CD4-positive, alpha-beta T cell (primary cell): ENCODE data around the gene PTPRN2. TPM values are rescaled to one million over a fixed set of nuclear protein-coding genes. Genes with fewer than 3 reads are reported as not detected.

ENCODE experiments used
- ATAC-seq: fragments of 200-7000 bp; cut with Tn5 transposase; one replicate; pipeline ENCODE4 v1.10.0; 2022; ENCODE audit warnings: mild to moderate bottlenecking; ENCODE audit not compliant: poor library complexity
- CTCF ChIA-PET: fragments of 350-600 bp; sonication (Branson Sonifier 250); formaldehyde crosslinking; loops from one replicate; lab custom pipeline; 2021; ENCODE audit warnings: antibody characterized with exemption, inconsistent platforms; lab: Charles Lee
- POLR2A ChIA-PET: fragments of 350-600 bp; sonication (Branson Sonifier 250); formaldehyde crosslinking; loops from one replicate; lab custom pipeline; 2021; ENCODE audit warnings: antibody characterized with exemption, inconsistent platforms; lab: Charles Lee
- DNase-seq, 14 experiments: peaks; one replicate each; pipeline ENCODE4 v3.0.0-alpha.2; 2013 to 2020; ENCODE audit warnings: mixed read lengths in 2 of 14
- H3K27ac ChIP-seq, 2 donors: one replicate each; pipeline versions ENCODE4 v1.5.1 to v1.7.0; 2013; ENCODE audit warnings: low read length in 2 of 2, low read depth in 1 of 2, mild to moderate bottlenecking in 1 of 2
- H3K27me3 ChIP-seq, 2 experiments: 1 replicate in 1 of 2; 2 replicates in 1 of 2; pipeline versions ENCODE4 v1.6.1 to v1.7.0; 2013; ENCODE audit warnings: low read length in 2 of 2, control low read depth in 1 of 2, mild to moderate bottlenecking in 1 of 2, moderate library complexity in 1 of 2; ENCODE audit not compliant: insufficient read depth in 2 of 2, control insufficient read depth in 1 of 2
- H3K36me3 ChIP-seq: one replicate; pipeline ENCODE4 v1.6.1; 2013; ENCODE audit warnings: low read length, control low read depth; ENCODE audit not compliant: insufficient read depth
- H3K4me1 ChIP-seq: one replicate; pipeline ENCODE4 v1.6.1; 2013; ENCODE audit warnings: low read length, control low read depth; ENCODE audit not compliant: insufficient read depth
- H3K4me3 ChIP-seq: one replicate; pipeline ENCODE4 v1.5.1; 2013; ENCODE audit warnings: mild to moderate bottlenecking, low read length, moderate library complexity
- H3K9me3 ChIP-seq, 2 experiments: 1 replicate in 1 of 2; 2 replicates in 1 of 2; pipeline versions ENCODE4 v1.6.1 to v1.7.0; 2013; ENCODE audit warnings: low read length in 2 of 2, mild to moderate bottlenecking in 2 of 2, control low read depth in 1 of 2, moderate library complexity in 1 of 2; ENCODE audit not compliant: control insufficient read depth in 1 of 2, insufficient read depth in 1 of 2
- H3K27ac Mint-ChIP-seq: one replicate; pipeline ENCODE4 v1.8.0; 2020; ENCODE audit warnings: mixed read lengths
- H3K27me3 Mint-ChIP-seq: one replicate; pipeline ENCODE4 v1.8.0; 2021; ENCODE audit warnings: mixed read lengths
- H3K36me3 Mint-ChIP-seq: one replicate; pipeline ENCODE4 v1.8.0; 2021; ENCODE audit warnings: low read depth, mixed read lengths
- H3K4me1 Mint-ChIP-seq: one replicate; pipeline ENCODE4 v1.8.0; 2021; ENCODE audit warnings: low read depth, mixed read lengths
- H3K4me3 Mint-ChIP-seq: one replicate; pipeline ENCODE4 v1.8.0; 2020; ENCODE audit warnings: mild to moderate bottlenecking, mixed read lengths
- H3K9me3 Mint-ChIP-seq: one replicate; pipeline ENCODE4 v1.8.0; 2020; ENCODE audit warnings: mixed read lengths
- CTCF ChIP-seq: fragments of 200-600 bp; IDR thresholded peaks from one replicate; pipeline ENCODE4 v1.8.0; 2022; ENCODE audit warnings: antibody characterized with exemption, mild to moderate bottlenecking
- intact Hi-C, 2 experiments: fragments of 100-400 bp; cut with DNase I in 1 of 2; cut with micrococcal nuclease in 1 of 2; formaldehyde crosslinking; loops; one replicate each; pipeline versions ENCODE4 v1.15.1 to v1.9.0; 2023 to 2025; cut with DNase I, micrococcal nuclease
- total RNA-seq, 174 experiments: library from RNA in 2 of 174; stranded (reverse) in 2 of 174; gene quantifications; one replicate each; pipeline ENCODE4 v1.2.3 and lab custom pipeline; 2021 to 2026

The PTPRN2 gene
- total RNA-seq, 2 experiments from 2014 or later = 0.34 to 0.44 TPM

DNA sequence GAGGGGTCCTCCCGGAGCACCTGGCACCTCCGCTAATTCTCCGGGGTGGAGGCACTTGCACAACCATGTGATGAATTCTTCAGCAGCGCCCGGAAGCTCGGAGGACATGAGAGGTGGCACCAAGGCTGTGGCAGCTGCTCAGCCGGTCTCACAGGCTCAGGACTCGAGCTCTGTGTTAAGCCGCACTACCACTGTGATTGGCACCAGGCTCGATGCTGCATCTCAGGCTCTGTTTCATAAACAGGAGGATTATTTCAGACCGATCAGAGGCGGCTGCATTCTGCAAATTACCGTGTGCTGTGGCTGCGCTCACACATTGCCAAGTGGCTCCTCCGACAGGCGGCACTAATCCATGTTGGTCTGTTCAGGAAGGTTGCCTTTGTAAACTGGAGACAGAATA is 755.6 kb downstream of the PTPRN2 start:
- no peaks in the 10 kb centered on the region for H3K36me3 Mint-ChIP-seq

DNA sequence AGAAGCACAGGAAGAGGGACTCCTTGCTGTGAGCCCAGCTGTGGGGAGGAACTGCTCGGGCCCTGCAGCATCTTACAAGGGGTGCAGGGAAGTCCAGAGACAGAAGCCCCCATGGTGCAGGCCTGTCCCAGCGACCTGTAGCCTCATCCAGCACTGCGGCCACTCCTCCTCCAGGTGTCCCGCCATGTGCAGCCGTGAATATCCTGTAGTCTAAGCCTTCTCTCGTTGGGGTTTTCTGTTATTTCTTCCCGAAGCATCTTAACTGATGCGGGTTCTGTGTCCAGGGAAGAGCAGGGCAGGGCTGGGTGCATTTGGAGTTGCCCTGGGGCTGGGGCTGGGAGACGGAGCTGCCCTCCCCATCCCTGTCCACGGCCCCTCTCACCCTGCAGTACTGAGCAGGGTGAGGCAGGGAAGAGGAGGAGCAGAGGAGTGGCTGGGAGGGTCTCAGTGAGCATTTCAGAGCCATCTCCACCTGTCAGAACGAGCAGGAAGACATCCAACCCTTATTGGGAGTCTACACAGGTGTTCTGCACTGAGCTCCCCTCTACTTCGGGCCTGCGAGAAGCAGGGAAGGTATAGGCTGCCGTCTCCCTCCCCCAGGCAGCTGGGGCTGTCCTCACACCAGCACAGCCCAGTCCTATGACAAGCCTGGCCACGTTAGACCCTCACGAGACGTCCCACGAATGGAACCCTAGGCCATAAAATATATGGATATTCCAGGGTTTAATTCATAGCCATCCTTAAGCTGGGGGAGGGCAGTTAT is 756.3 kb downstream of the PTPRN2 start:
- POLR2A ChIA-PET = interaction anchor here (1.0 kb wide), 1 partner anchor 20 kb away, joined by 5 read pairs; no protein-coding TSS in a partner anchor
- ATAC-seq = no peak

More for the DNA sequence above, 755.6 kb downstream of the PTPRN2 start:
- Histone ChIP-seq H3K4me3 (no peak overlapping the region), H3K27me3 (no peaks in the 10 kb centered on the region), H3K9me3 (no peaks in the 10 kb centered on the region), H3K36me3 (no peaks in the 10 kb centered on the region), H3K27ac (no peak overlapping the region), H3K4me1 (peaks cover 17% of the 10 kb centered on the region)
- POLR2A ChIA-PET = interaction anchor here (1.0 kb wide), 1 partner anchor 20 kb away, joined by 5 read pairs; no protein-coding TSS in a partner anchor
- H3K27me3 Mint-ChIP-seq = no peaks in the 10 kb centered on the region
- no peak overlapping the region for H3K4me3 Mint-ChIP-seq
- H3K27ac Mint-ChIP-seq = no peak overlapping the region
- DNase-seq = no peak
- no peaks in the 10 kb centered on the region for H3K9me3 Mint-ChIP-seq
- intact Hi-C loops = no loop called here
- TF ChIP-seq CTCF = no peak
- CTCF ChIA-PET = no interaction called here
- H3K4me1 Mint-ChIP-seq = peaks cover 38% of the 10 kb centered on the region
- ATAC-seq = no peak

DNA sequence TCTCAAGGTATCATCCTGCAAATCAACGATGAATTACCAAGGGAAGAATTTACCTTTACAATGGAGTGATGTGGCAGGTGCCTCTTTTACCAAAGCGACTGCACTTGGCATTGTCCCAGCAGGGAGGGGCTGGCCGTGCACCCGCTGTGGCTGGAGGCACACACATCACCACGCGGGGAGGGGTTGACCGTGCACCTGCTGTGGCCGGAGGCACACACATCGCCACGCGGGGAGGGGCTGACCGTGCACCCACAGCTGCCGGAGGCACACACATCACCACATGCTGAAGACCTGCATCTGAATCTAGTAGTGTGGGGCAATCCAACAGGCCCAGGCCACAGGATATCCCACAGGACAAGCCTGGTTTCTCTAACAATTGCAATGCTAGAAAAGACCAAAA is 757.3 kb downstream of the PTPRN2 start:
- H3K27ac Mint-ChIP-seq = no peak overlapping the region
- H3K36me3 Mint-ChIP-seq = no peaks in the 10 kb centered on the region
- H3K9me3 Mint-ChIP-seq = no peaks in the 10 kb centered on the region
- ATAC-seq = no peak
- no peak for DNase-seq
- no peaks in the 10 kb centered on the region for H3K27me3 ChIP-seq
- TF ChIP-seq CTCF = no peak
- H3K4me1 Mint-ChIP-seq = peaks cover 44% of the 10 kb centered on the region
- H3K4me3 ChIP-seq = no peak overlapping the region
- no peaks in the 10 kb centered on the region for H3K27me3 Mint-ChIP-seq
- H3K4me1 ChIP-seq = peaks cover 30% of the 10 kb centered on the region
- no peaks in the 10 kb centered on the region for H3K36me3 ChIP-seq
- intact Hi-C loops = no loop called here
- ChIA-PET CTCF (no interaction called here), POLR2A (no interaction called here)
- H3K9me3 ChIP-seq = no peaks in the 10 kb centered on the region
- H3K4me3 Mint-ChIP-seq = no peak overlapping the region
- no peak overlapping the region for H3K27ac ChIP-seq

More for the DNA sequence above, 756.3 kb downstream of the PTPRN2 start:
- H3K27ac ChIP-seq = no peak overlapping the region
- peaks cover 23% of the 10 kb centered on the region for H3K4me1 ChIP-seq
- CTCF ChIA-PET = no interaction called here
- H3K27me3 ChIP-seq = no peaks in the 10 kb centered on the region
- Mint-ChIP-seq H3K27me3 (no peaks in the 10 kb centered on the region), H3K27ac (no peak overlapping the region), H3K36me3 (no peaks in the 10 kb centered on the region), H3K4me3 (no peak overlapping the region), H3K9me3 (no peaks in the 10 kb centered on the region), H3K4me1 (peaks cover 42% of the 10 kb centered on the region)
- intact Hi-C loops = no loop called here
- no peak for TF ChIP-seq CTCF
- H3K4me3 ChIP-seq = no peak overlapping the region
- DNase-seq = no peak
- H3K9me3 ChIP-seq = no peaks in the 10 kb centered on the region
- no peaks in the 10 kb centered on the region for H3K36me3 ChIP-seq
